ENCODE measurements around the gene DEFB112. TPM values are rescaled to one million over a fixed set of nuclear protein-coding genes. Genes with fewer than 3 reads are reported as not detected.

The DEFB112 gene
- total RNA-seq, 1 experiment from 2014 or later: not detected

- H3K27ac Mint-ChIP-seq: no peak overlapping the region
- TF ChIP-seq ETV6 (CRISPR knock-in tag; IDR thresholded peaks at IDR 0.05) (no peak), ZNF425 (CRISPR knock-in tag; conservative IDR thresholded peaks at IDR 0.05) (no peak), CDX4 (CRISPR knock-in tag; IDR thresholded peaks at IDR 0.05; ENCODE audit: borderline replicate concordance) (no peak), GABPB1 (CRISPR knock-in tag; IDR thresholded peaks at IDR 0.05) (no peak), FOXJ3 (CRISPR knock-in tag; IDR thresholded peaks at IDR 0.05; ENCODE audit: borderline replicate concordance) (no peak), SMAD4 (CRISPR knock-in tag; IDR thresholded peaks at IDR 0.05) (no peak), AR (CRISPR knock-in tag; IDR thresholded peaks at IDR 0.05) (no peak), ZNF396 (CRISPR knock-in tag; IDR thresholded peaks at IDR 0.05; ENCODE audit: borderline replicate concordance) (no peak), CREM (CRISPR knock-in tag; IDR thresholded peaks at IDR 0.05) (no peak), ZNF532 (CRISPR knock-in tag; IDR thresholded peaks at IDR 0.05; ENCODE audit: borderline replicate concordance) (no peak), ZBTB21 (CRISPR knock-in tag; IDR thresholded peaks at IDR 0.05; ENCODE audit: borderline replicate concordance) (no peak), MYBL2 (CRISPR knock-in tag; IDR thresholded peaks at IDR 0.05) (no peak), ZNF281 (CRISPR knock-in tag; IDR thresholded peaks at IDR 0.05) (no peak), TEAD1 (CRISPR knock-in tag; IDR thresholded peaks at IDR 0.05) (no peak), ZBTB43 (CRISPR knock-in tag; IDR thresholded peaks at IDR 0.05) (no peak), IRF1 (CRISPR knock-in tag; IDR thresholded peaks at IDR 0.05) (no peak)
- H3K4me3 Mint-ChIP-seq: no peak overlapping the region
- DNase-seq (ENCODE audit: low spot score) (no peak), ATAC-seq (no peak)
- no peaks in the 10 kb centered on the region for H3K4me1 Mint-ChIP-seq
- ChIA-PET CTCF (no interaction called here), POLR2A (no interaction called here)
- no peaks in the 10 kb centered on the region for H3K27me3 Mint-ChIP-seq (ENCODE audit: low read depth)
- no peaks in the 10 kb centered on the region for H3K9me3 Mint-ChIP-seq
- H3K36me3 Mint-ChIP-seq: no peaks in the 10 kb centered on the region
Measured at GRCh38 chr6:50077385-50077784, 27.7 kb upstream of the DEFB112 start.
